Upper lobe of left lung (tissue), 6 donors: ENCODE results near the gene NUP107. TPM values are rescaled to one million over a fixed set of nuclear protein-coding genes. Genes with fewer than 3 reads are reported as not detected.

Experiments
- ATAC-seq, 2 donors: fragments of 200-7000 bp; cut with Tn5 transposase; one replicate each; pipeline ENCODE4 v1.9.1; 2022; ENCODE audit warnings: mild to moderate bottlenecking in 2 of 2, moderate library complexity in 2 of 2; ENCODE audit not compliant: low FRiP score in 2 of 2
- DNase-seq, 2 donors: peaks; one replicate each; pipeline ENCODE4 v3.0.0-alpha.2; 2019 to 2020
- H3K27ac ChIP-seq, 4 donors: fragments of 200-600 bp; sonication (generic); one replicate each; pipeline ENCODE4 v1.5.1; 2016 to 2019
- H3K27me3 ChIP-seq, 4 donors: fragments of 200-600 bp; sonication (generic); one replicate each; pipeline ENCODE4 v1.5.1; 2017 to 2019
- H3K36me3 ChIP-seq, 4 donors: fragments of 200-600 bp; sonication (generic); one replicate each; pipeline ENCODE4 v1.5.1; 2016 to 2019
- H3K4me1 ChIP-seq, 4 donors: fragments of 200-600 bp; sonication (generic); one replicate each; pipeline ENCODE4 v1.5.1; 2018 to 2019
- H3K4me3 ChIP-seq, 4 donors: fragments of 200-600 bp; sonication (generic); one replicate each; pipeline ENCODE4 v1.5.1; 2017 to 2019; ENCODE audit warnings: mild to moderate bottlenecking in 2 of 4, moderate library complexity in 1 of 4
- H3K9me3 ChIP-seq, 4 donors: fragments of 200-600 bp; sonication (generic); one replicate each; pipeline ENCODE4 v1.5.1; 2018 to 2019
- EP300 ChIP-seq, 4 donors: sonication (generic); formaldehyde crosslinking; IDR thresholded peaks; one replicate each; pipeline ENCODE4 v1.5.1; 2017; ENCODE audit warnings: antibody characterized with exemption in 4 of 4, control low read depth in 2 of 4
- POLR2A ChIP-seq, 4 donors: fragments of 450-650 bp; IDR thresholded peaks; one replicate each; pipeline ENCODE4 v1.5.1; 2016 to 2017; ENCODE audit warnings: antibody characterized with exemption in 4 of 4, mild to moderate bottlenecking in 2 of 4
- POLR2AphosphoS5 ChIP-seq, 2 donors: sonication (generic); formaldehyde crosslinking; IDR thresholded peaks; one replicate each; pipeline ENCODE4 v1.5.1; 2017; ENCODE audit warnings: antibody characterized with exemption in 2 of 2
- WGBS, 2 donors: methylation state at CpG; one replicate each; pipeline ENCODE4 v1.1.5; 2017 to 2018; 5-methylcytosine and 5-hydroxymethylcytosine counted together
- total RNA-seq, 6 donors: library from RNA; depleted of rRNA in 4 of 6; stranded (reverse); fragments of >200 nt in 4 of 6; gene quantifications; one replicate each; pipeline versions ENCODE4 v1.1.0 to v1.2.1, GENCODE V29; 2016 to 2021
- TF ChIP-seq, protein P1 (sequence below), 6 experiments: fragments of 450-650 bp in 4 of 6; fragments of 200-600 bp in 2 of 6; sonication (generic) in 2 of 6; IDR thresholded peaks; one replicate each; pipeline ENCODE4 v1.5.1; 2016 to 2019; ENCODE audit warnings: antibody characterized with exemption in 6 of 6
- donor health status: DM: no; HTN: no; CAD: no; lungs with moderate emphysema.
- donor health status: DM: no; HTN: yes; CAD: no; lungs with severe emphysema.

The NUP107 gene
- total RNA-seq, 6 donors from 2014 or later = 26.1 to 56.6 (median 29.1) TPM

DNA sequence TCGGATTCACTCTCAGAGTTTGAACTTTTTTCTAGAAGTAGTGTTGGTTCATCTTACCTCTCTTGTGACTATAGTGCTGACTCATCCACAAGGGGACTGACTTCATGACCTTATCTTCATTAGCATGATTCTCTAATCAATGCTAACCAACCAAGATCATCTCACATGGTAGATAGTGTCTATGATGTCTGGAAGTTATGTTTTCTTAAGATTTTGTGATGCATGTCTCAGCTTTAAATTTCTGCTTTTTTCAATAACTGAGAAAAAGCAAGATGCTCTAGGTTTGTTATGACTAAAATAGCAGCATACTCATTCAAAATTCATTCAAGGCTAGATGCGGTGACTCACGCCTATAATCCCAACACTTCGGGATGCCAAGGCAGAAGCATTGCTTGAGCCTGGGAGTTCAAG, 46.9 kb downstream of the NUP107 start:
- no peaks in the 10 kb centered on the region for H3K27me3 ChIP-seq
- no peak overlapping the region for H3K4me3 ChIP-seq
- no peak for DNase-seq
- H3K27ac ChIP-seq = no peak overlapping the region
- no peaks in the 10 kb centered on the region for H3K4me1 ChIP-seq
- H3K36me3 ChIP-seq = peaks cover 9 to 72% (median 23%) of the 10 kb centered on the region in 4 donors
- ATAC-seq = no peak
- WGBS, 2 donors = 95 to 98% methylated on average over 4 of the region's 4 CpGs
- TF ChIP-seq, protein P1, sequence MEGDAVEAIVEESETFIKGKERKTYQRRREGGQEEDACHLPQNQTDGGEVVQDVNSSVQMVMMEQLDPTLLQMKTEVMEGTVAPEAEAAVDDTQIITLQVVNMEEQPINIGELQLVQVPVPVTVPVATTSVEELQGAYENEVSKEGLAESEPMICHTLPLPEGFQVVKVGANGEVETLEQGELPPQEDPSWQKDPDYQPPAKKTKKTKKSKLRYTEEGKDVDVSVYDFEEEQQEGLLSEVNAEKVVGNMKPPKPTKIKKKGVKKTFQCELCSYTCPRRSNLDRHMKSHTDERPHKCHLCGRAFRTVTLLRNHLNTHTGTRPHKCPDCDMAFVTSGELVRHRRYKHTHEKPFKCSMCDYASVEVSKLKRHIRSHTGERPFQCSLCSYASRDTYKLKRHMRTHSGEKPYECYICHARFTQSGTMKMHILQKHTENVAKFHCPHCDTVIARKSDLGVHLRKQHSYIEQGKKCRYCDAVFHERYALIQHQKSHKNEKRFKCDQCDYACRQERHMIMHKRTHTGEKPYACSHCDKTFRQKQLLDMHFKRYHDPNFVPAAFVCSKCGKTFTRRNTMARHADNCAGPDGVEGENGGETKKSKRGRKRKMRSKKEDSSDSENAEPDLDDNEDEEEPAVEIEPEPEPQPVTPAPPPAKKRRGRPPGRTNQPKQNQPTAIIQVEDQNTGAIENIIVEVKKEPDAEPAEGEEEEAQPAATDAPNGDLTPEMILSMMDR (IDR thresholded peaks at IDR 0.05) = no peak
- TF ChIP-seq POLR2AphosphoS5 (IDR thresholded peaks at IDR 0.05) (no peak), EP300 (IDR thresholded peaks at IDR 0.05) (no peak), POLR2A (IDR thresholded peaks at IDR 0.05) (no peak)
- H3K9me3 ChIP-seq = no peaks in the 10 kb centered on the region

DNA sequence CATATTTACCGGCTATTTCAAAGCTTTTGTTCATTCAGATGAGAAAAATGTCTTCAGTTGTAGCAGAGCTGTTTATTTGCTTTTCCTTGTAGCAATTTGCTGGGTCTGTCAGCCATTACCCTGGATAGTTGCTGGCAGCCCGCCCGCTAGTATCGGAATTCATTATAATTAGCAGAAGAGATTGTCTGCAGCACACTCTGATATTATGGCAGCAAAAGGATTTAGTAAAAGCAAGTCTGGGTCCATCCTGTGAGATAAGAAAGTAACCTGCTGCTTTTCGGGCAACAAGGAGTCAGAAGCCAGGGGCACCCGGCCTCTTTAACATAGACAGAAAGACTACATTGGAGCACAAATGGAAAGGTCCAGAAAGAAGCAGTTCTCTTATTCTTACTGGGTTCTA, 53.1 kb downstream of the NUP107 start:
- H3K36me3 ChIP-seq = peaks cover 0 to 42% (median 6%) of the 10 kb centered on the region in 4 donors
- DNase-seq (no peak), ATAC-seq (no peak)
- H3K4me1 ChIP-seq = no peaks in the 10 kb centered on the region
- no peak overlapping the region for H3K27ac ChIP-seq
- no peaks in the 10 kb centered on the region for H3K27me3 ChIP-seq
- no peak overlapping the region for H3K4me3 ChIP-seq
- TF ChIP-seq POLR2A (IDR thresholded peaks at IDR 0.05) (no peak), EP300 (IDR thresholded peaks at IDR 0.05) (no peak), POLR2AphosphoS5 (IDR thresholded peaks at IDR 0.05) (no peak)
- TF ChIP-seq, protein P1 (IDR thresholded peaks at IDR 0.05) = no peak
- WGBS, 2 donors = 82 to 98% methylated on average over 6 of the region's 6 CpGs
- no peaks in the 10 kb centered on the region for H3K9me3 ChIP-seq

DNA sequence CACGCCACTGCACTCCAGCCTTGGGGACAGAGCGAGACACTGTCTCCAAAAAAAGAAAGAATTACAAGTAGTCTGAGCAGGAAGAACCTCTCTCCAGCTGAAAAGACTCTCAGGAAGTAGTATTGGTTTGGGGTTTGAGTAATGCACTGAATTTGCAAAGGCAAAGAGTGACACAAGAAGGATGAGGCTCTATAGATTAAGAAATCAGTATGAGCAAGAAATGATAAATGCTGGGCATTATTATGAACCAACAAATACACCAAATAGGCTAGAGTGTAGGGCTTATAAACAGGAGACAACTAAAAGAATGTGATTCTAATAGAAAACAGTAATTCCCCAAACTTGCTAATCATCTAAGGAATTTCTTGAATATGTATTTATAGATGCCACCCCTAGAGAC, 56.6 kb downstream of the NUP107 start:
- TF ChIP-seq EP300 (IDR thresholded peaks at IDR 0.05) (no peak), POLR2A (IDR thresholded peaks at IDR 0.05) (no peak), POLR2AphosphoS5 (IDR thresholded peaks at IDR 0.05) (no peak)
- TF ChIP-seq, protein P1 (IDR thresholded peaks at IDR 0.05) = no peak

DNA sequence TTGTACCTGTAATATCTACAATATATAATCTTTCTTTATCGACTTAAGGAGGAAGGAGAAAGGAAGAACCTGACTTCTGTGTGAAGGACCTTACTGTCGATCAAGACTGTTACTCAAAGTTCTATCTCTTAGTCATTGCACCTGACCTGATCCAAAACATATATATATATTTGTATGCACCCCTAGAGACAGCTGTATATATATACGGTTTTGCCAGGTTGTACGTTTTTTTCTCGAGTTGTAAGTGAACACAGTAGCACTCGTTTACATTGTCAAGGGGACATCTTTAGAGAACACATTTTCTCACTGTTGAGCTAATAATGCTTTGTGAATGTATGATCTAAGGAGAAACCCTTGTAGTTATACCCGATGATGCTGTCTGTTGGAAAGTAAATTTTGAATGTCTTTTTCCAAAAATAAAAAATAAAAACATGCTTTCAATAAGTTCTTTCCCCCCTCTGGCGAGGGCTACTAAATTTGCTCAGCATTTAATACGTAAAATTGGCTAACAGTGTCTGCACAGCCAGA, 58.7 kb downstream of the NUP107 start:
- 39 to 44% methylated on average over 9 of the region's 9 CpGs for WGBS, 2 donors
- peaks cover 13 to 27% (median 18%) of the 10 kb centered on the region in 4 donors for H3K4me1 ChIP-seq
- peak overlapping the region; percentile 23 to 93 (median 72) for H3K4me3 ChIP-seq
- ATAC-seq (no peak), DNase-seq (no peak)
- no peaks in the 10 kb centered on the region for H3K9me3 ChIP-seq
- TF ChIP-seq POLR2A (IDR thresholded peaks at IDR 0.05) (no peak), POLR2AphosphoS5 (IDR thresholded peaks at IDR 0.05) (no peak), EP300 (IDR thresholded peaks at IDR 0.05) (no peak)
- TF ChIP-seq, protein P1 (IDR thresholded peaks at IDR 0.05) = no peak
- H3K27ac ChIP-seq = peak overlapping the region; percentile 74 to 90 (median 82)
- peaks cover 0 to 11% (median 0%) of the 10 kb centered on the region in 4 donors for H3K36me3 ChIP-seq
- H3K27me3 ChIP-seq = no peaks in the 10 kb centered on the region

More for the DNA sequence above, 56.6 kb downstream of the NUP107 start:
- no peak overlapping the region for H3K27ac ChIP-seq
- DNase-seq (no peak), ATAC-seq (no peak)
- no peaks in the 10 kb centered on the region for H3K27me3 ChIP-seq
- no peak overlapping the region for H3K4me3 ChIP-seq
- H3K36me3 ChIP-seq = peaks cover 0 to 15% (median 0%) of the 10 kb centered on the region in 4 donors
- 76 to 77% methylated on average over 2 of the region's 2 CpGs for WGBS, 2 donors
- H3K9me3 ChIP-seq = no peaks in the 10 kb centered on the region
- peaks cover 13 to 21% (median 18%) of the 10 kb centered on the region in 4 donors for H3K4me1 ChIP-seq
